Activated B cell treated with CpG ODN at 0.5 μM for 24 hours (primary cell): ENCODE measurements around the gene MGMT. TPM values are rescaled to one million over a fixed set of nuclear protein-coding genes. Genes with fewer than 3 reads are reported as not detected.

ENCODE experiments used
- ATAC-seq: fragments of 200-7000 bp; cut with Tn5 transposase; one replicate; pipeline ENCODE4 v1.10.0; 2021; ENCODE audit warnings: low read depth, mild to moderate bottlenecking, moderate library complexity
- CTCF ChIA-PET: fragments of 350-600 bp; sonication (Branson Sonifier 250); formaldehyde crosslinking; loops from one replicate; lab custom pipeline; 2021; ENCODE audit warnings: antibody characterized with exemption; lab: Charles Lee
- POLR2A ChIA-PET: fragments of 350-600 bp; sonication (Branson Sonifier 250); formaldehyde crosslinking; loops from one replicate; lab custom pipeline; 2021; ENCODE audit warnings: antibody characterized with exemption; lab: Charles Lee
- DNase-seq: peaks from one replicate; pipeline ENCODE4 v3.0.0; 2022
- H3K27ac Mint-ChIP-seq: one replicate; pipeline ENCODE4 v1.8.0; 2020; ENCODE audit warnings: mixed read lengths
- H3K27me3 Mint-ChIP-seq: one replicate; pipeline ENCODE4 v1.8.0; 2021; ENCODE audit warnings: mixed read lengths
- H3K36me3 Mint-ChIP-seq: one replicate; pipeline ENCODE4 v1.8.0; 2021; ENCODE audit warnings: low read depth, mixed read lengths
- H3K4me1 Mint-ChIP-seq: one replicate; pipeline ENCODE4 v1.8.0; 2021; ENCODE audit warnings: mixed read lengths
- H3K4me3 Mint-ChIP-seq: one replicate; pipeline ENCODE4 v1.8.0; 2020; ENCODE audit warnings: mild to moderate bottlenecking, mixed read lengths
- H3K9me3 Mint-ChIP-seq: one replicate; pipeline ENCODE4 v1.8.0; 2020; ENCODE audit warnings: mixed read lengths
- intact Hi-C: fragments of 100-400 bp; cut with micrococcal nuclease; formaldehyde crosslinking; loops from one replicate; pipeline ENCODE4 v1.15.1; 2024
- total RNA-seq: library from RNA; stranded (reverse); gene quantifications from 2 replicates; pipeline ENCODE4 v1.2.3, GENCODE V29; 2022
- TF ChIP-seq, protein P1 (sequence below): fragments of 200-600 bp; IDR thresholded peaks from one replicate; pipeline ENCODE4 v1.8.0; 2022; ENCODE audit warnings: antibody characterized with exemption, mild to moderate bottlenecking

The MGMT gene
- total RNA-seq, 1 donor from 2014 or later = 25.8 TPM

GRCh38 chr10:129786216-129786615 is 319.2 kb downstream of the MGMT start:
- H3K9me3 Mint-ChIP-seq = peaks cover 5% of the 10 kb centered on the region
- H3K27ac Mint-ChIP-seq = no peak overlapping the region
- no peaks in the 10 kb centered on the region for H3K36me3 Mint-ChIP-seq
- ChIA-PET CTCF (interaction anchor here (1.0 kb wide), 1 partner anchor 18 kb away, joined by 3 read pairs; no protein-coding TSS in a partner anchor), POLR2A (no interaction called here)
- DNase-seq (no peak), ATAC-seq (no peak)
- no peaks in the 10 kb centered on the region for H3K4me1 Mint-ChIP-seq
- H3K4me3 Mint-ChIP-seq = no peak overlapping the region
- no peaks in the 10 kb centered on the region for H3K27me3 Mint-ChIP-seq
- TF ChIP-seq, protein P1, sequence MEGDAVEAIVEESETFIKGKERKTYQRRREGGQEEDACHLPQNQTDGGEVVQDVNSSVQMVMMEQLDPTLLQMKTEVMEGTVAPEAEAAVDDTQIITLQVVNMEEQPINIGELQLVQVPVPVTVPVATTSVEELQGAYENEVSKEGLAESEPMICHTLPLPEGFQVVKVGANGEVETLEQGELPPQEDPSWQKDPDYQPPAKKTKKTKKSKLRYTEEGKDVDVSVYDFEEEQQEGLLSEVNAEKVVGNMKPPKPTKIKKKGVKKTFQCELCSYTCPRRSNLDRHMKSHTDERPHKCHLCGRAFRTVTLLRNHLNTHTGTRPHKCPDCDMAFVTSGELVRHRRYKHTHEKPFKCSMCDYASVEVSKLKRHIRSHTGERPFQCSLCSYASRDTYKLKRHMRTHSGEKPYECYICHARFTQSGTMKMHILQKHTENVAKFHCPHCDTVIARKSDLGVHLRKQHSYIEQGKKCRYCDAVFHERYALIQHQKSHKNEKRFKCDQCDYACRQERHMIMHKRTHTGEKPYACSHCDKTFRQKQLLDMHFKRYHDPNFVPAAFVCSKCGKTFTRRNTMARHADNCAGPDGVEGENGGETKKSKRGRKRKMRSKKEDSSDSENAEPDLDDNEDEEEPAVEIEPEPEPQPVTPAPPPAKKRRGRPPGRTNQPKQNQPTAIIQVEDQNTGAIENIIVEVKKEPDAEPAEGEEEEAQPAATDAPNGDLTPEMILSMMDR = no peak
- intact Hi-C loops = no loop called here

GRCh38 chr10:129787557-129787956 is 320.5 kb downstream of the MGMT start:
- POLR2A ChIA-PET = no interaction called here
- intact Hi-C loops = no loop called here
- H3K4me3 Mint-ChIP-seq = no peak overlapping the region

GRCh38 chr10:129788215-129788614 is 321.2 kb downstream of the MGMT start:
- H3K4me3 Mint-ChIP-seq = no peak overlapping the region
- TF ChIP-seq, protein P1 = no peak
- ATAC-seq = no peak
- H3K27ac Mint-ChIP-seq = no peak overlapping the region
- DNase-seq = no peak
- H3K9me3 Mint-ChIP-seq = peaks cover 9% of the 10 kb centered on the region
- ChIA-PET CTCF (no interaction called here), POLR2A (no interaction called here)
- H3K4me1 Mint-ChIP-seq = no peaks in the 10 kb centered on the region
- H3K27me3 Mint-ChIP-seq = no peaks in the 10 kb centered on the region
- H3K36me3 Mint-ChIP-seq = no peaks in the 10 kb centered on the region
- intact Hi-C loops = no loop called here

More at GRCh38 chr10:129787557-129787956, 320.5 kb downstream of the MGMT start:
- no peaks in the 10 kb centered on the region for H3K36me3 Mint-ChIP-seq
- no peak for DNase-seq
- no peaks in the 10 kb centered on the region for H3K4me1 Mint-ChIP-seq
- CTCF ChIA-PET = no interaction called here
- no peak overlapping the region for H3K27ac Mint-ChIP-seq
- TF ChIP-seq, protein P1 = no peak
- ATAC-seq = no peak
- H3K9me3 Mint-ChIP-seq = peaks cover 9% of the 10 kb centered on the region
- no peaks in the 10 kb centered on the region for H3K27me3 Mint-ChIP-seq

DNA sequence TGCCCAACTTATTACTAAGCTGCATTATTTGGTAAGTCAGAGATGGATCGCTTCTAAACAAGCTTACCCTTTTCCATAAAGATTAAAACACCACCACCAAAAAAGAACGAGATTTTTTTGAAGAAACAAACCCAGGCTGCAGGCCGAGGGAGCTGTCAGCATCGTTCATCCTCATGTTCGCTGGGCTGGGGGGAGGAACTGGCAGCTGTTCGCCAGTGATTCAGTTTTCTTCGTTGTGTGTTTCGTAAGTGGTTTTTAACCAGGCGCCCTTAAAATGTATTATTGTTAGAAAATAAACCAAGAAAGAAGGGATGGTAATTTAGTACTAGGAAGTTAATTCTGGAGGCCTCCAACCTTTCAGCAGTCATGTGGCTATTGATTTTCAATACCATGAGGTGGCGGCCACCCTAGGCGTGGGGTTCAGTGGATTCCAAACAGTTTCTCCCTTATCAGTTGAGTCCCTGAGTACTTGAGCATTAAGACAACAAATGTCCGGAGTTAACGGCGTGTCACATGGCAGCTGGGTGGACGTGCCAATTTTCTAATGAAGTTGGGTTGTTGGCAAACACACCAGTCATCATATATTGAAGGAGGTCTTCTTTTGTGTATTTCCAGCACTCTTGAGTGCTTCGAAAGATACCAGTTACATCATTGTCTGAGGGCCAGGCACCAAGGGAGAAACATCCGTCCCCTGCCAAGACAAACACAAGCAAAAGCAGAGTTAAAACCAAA is 323.8 kb downstream of the MGMT start:
- TF ChIP-seq, protein P1 = no peak
- ATAC-seq (no peak), DNase-seq (no peak)
- Mint-ChIP-seq H3K36me3 (no peaks in the 10 kb centered on the region), H3K4me1 (no peaks in the 10 kb centered on the region), H3K9me3 (peaks cover 9% of the 10 kb centered on the region), H3K27ac (no peak overlapping the region), H3K27me3 (no peaks in the 10 kb centered on the region), H3K4me3 (no peak overlapping the region)
- POLR2A ChIA-PET = no interaction called here
- CTCF ChIA-PET = no interaction called here
- intact Hi-C loops = no loop called here

GRCh38 chr10:129792141-129792540 is 325.1 kb downstream of the MGMT start:
- peaks cover 9% of the 10 kb centered on the region for H3K9me3 Mint-ChIP-seq
- intact Hi-C loops = no loop called here
- TF ChIP-seq, protein P1 = no peak
- H3K27ac Mint-ChIP-seq = no peak overlapping the region
- no peaks in the 10 kb centered on the region for H3K36me3 Mint-ChIP-seq
- H3K4me1 Mint-ChIP-seq = no peaks in the 10 kb centered on the region
- CTCF ChIA-PET = no interaction called here
- no peak overlapping the region for H3K4me3 Mint-ChIP-seq
- no peaks in the 10 kb centered on the region for H3K27me3 Mint-ChIP-seq
- POLR2A ChIA-PET = no interaction called here
- ATAC-seq = no peak
- no peak for DNase-seq
